GM12878 (cell line): ENCODE results near the gene AGAP1. TPM values are rescaled to one million over a fixed set of nuclear protein-coding genes. Genes with fewer than 3 reads are reported as not detected.

Experiments used
- ATAC-seq: fragments of 200-7000 bp; cut with Tn5 transposase; 3 replicates; pipeline ENCODE4 v1.9.1; 2020; ENCODE audit warnings: mild to moderate bottlenecking, moderate library complexity
- BruUV-seq: library from RNA; stranded (reverse); fragments of 400-500 nt; replicated peaks from 2 replicates; lab custom pipeline; 2021; lab: Mats Ljungman, UMichigan
- CTCF ChIA-PET: fragments of 300-600 bp; sonication (Branson Sonifier 250); formaldehyde crosslinking; extraction: SDS; loops from one replicate; lab custom pipeline; 2021; ENCODE audit warnings: inconsistent platforms; lab: Yijun Ruan, JAX
- POLR2A ChIA-PET: fragments of 350-600 bp; formaldehyde crosslinking; extraction: SDS; loops from one replicate; lab custom pipeline; 2021; ENCODE audit warnings: inconsistent platforms; lab: Charles Lee
- RAD21 ChIA-PET: fragments of 300-600 bp; sonication (Branson Sonifier 250); formaldehyde crosslinking; loops from one replicate; lab custom pipeline; 2023; ENCODE audit warnings: antibody characterized with exemption; ENCODE audit not compliant: unreplicated experiment; lab: Charles Lee
- SMC1A ChIA-PET: fragments of 300-600 bp; sonication (Branson Sonifier 250); formaldehyde crosslinking; loops from one replicate; lab custom pipeline; 2023; ENCODE audit not compliant: unreplicated experiment, uncharacterized antibody; lab: Charles Lee
- DNase-seq: peaks from one replicate; pipeline ENCODE4 v3.0.0-alpha.2; 2011; ENCODE audit warnings: low read depth, low spot score
- FAIRE-seq: peaks from 3 replicates; lab custom pipeline; 2011; peaks lifted over from hg19 to GRCh38; lab: Jason Lieb, UNC
- H2AFZ ChIP-seq: 2 replicates; pipeline ENCODE4 v1.6.0; 2011; ENCODE audit warnings: low read depth, low read length, control low read depth; ENCODE audit not compliant: control insufficient read depth
- H3K27ac ChIP-seq: 2 replicates; pipeline ENCODE4 v1.5.1; 2011; ENCODE audit warnings: control low read depth; ENCODE audit not compliant: control insufficient read depth, insufficient read depth
- H3K27me3 ChIP-seq, 2 experiments: replicated peaks in 1 of 2; 2 replicates each; pipeline versions ENCODE4 v1.6.0 to v1.6.1; 2011; ENCODE audit warnings: low read length in 1 of 2; ENCODE audit not compliant: control insufficient read depth in 2 of 2, insufficient read depth in 2 of 2
- H3K36me3 ChIP-seq, 2 experiments: 2 replicates each; pipeline ENCODE4 v1.5.1; 2011; ENCODE audit warnings: low read length in 1 of 2; ENCODE audit not compliant: control insufficient read depth in 2 of 2, insufficient read depth in 2 of 2
- H3K4me1 ChIP-seq: 2 replicates; pipeline ENCODE4 v1.6.1; 2011; ENCODE audit warnings: mild to moderate bottlenecking, low read length, moderate library complexity, mixed read lengths; ENCODE audit not compliant: control insufficient read depth, insufficient read depth
- H3K4me2 ChIP-seq: 2 replicates; pipeline ENCODE4 v1.6.0; 2011; ENCODE audit warnings: control low read depth; ENCODE audit not compliant: control insufficient read depth, insufficient read depth
- H3K4me3 ChIP-seq: fragments of 200-600 bp; sonication (generic); 2 replicates; pipeline ENCODE4 v1.5.1; 2016
- H3K79me2 ChIP-seq: 2 replicates; pipeline ENCODE4 v1.6.0; 2011; ENCODE audit warnings: low read length; ENCODE audit not compliant: control insufficient read depth, insufficient read depth
- H3K9ac ChIP-seq: 2 replicates; pipeline ENCODE4 v1.8.0; 2011; ENCODE audit warnings: low read length, control low read depth, mixed read lengths; ENCODE audit not compliant: control insufficient read depth, insufficient read depth
- H3K9me3 ChIP-seq: replicated peaks from 3 replicates; pipeline ENCODE4 v1.5.1; 2011; ENCODE audit warnings: mild to moderate bottlenecking, low read length; ENCODE audit not compliant: control insufficient read depth, insufficient read depth
- H4K20me1 ChIP-seq: 2 replicates; pipeline ENCODE4 v1.6.0; 2011; ENCODE audit not compliant: control insufficient read depth, insufficient read depth
- ATF7 ChIP-seq: fragments of 450-650 bp; IDR thresholded peaks from 2 replicates; pipeline ENCODE4 v1.6.1; 2016; ENCODE audit warnings: low read depth, mild to moderate bottlenecking
- BHLHE40 ChIP-seq, 2 experiments: fragments of 450-650 bp in 1 of 2; IDR thresholded peaks; 2 replicates each; pipeline ENCODE4 v1.6.1; 2011 to 2017; ENCODE audit warnings: low read depth in 2 of 2, borderline replicate concordance in 1 of 2, improper control_type of control experiment in 1 of 2, low read length in 1 of 2, mild to moderate bottlenecking in 1 of 2
- CEBPB ChIP-seq, 2 experiments: fragments of 150-350 bp in 1 of 2; IDR thresholded peaks; 2 replicates each; pipeline ENCODE4 v1.6.1; 2012 to 2014; ENCODE audit warnings: low read depth in 2 of 2, low read length in 2 of 2, borderline replicate concordance in 1 of 2, inconsistent platforms in 1 of 2
- CEBPZ ChIP-seq: fragments of 150-350 bp; IDR thresholded peaks from 2 replicates; pipeline ENCODE4 v1.6.1; 2016; ENCODE audit warnings: low read depth, low read length
- EP300 ChIP-seq, 2 experiments: fragments of 150-350 bp in 1 of 2; IDR thresholded peaks; 2 replicates each; pipeline ENCODE4 v1.6.1; 2011 to 2012; ENCODE audit warnings: low read depth in 2 of 2, low read length in 2 of 2, borderline replicate concordance in 1 of 2, improper control_type of control experiment in 1 of 2, inconsistent platforms in 1 of 2; ENCODE audit not compliant: control insufficient read depth in 1 of 2
- HDAC6 ChIP-seq: fragments of 200-600 bp; sonication (generic); IDR thresholded peaks from one replicate; pipeline ENCODE4 v1.8.0; 2017; ENCODE audit warnings: antibody characterized with exemption; ENCODE audit not compliant: unreplicated experiment
- IKZF1 ChIP-seq: fragments of 450-650 bp; conservative IDR thresholded peaks from 2 replicates; pipeline ENCODE4 v1.6.1; 2017; ENCODE audit warnings: antibody characterized with exemption, mild to moderate bottlenecking
- KLF5 ChIP-seq: fragments of 450-650 bp; IDR thresholded peaks from 2 replicates; pipeline ENCODE4 v1.6.1; 2014; ENCODE audit warnings: mild to moderate bottlenecking; ENCODE audit not compliant: partially characterized antibody
- RFX5 ChIP-seq: IDR thresholded peaks from 2 replicates; pipeline ENCODE4 v1.6.1; 2011; ENCODE audit warnings: low read depth, low read length, improper control_type of control experiment
- RUNX3 ChIP-seq: IDR thresholded peaks from 2 replicates; pipeline ENCODE4 v1.6.1; 2012; ENCODE audit warnings: low read length, inconsistent platforms
- SIX5 ChIP-seq: IDR thresholded peaks from 2 replicates; pipeline ENCODE4 v1.6.1; 2011; ENCODE audit warnings: mild to moderate bottlenecking, low read depth, low read length, moderate library complexity; ENCODE audit not compliant: severe bottlenecking
- SMARCA5 ChIP-seq: fragments of 450-650 bp; IDR thresholded peaks from 2 replicates; pipeline ENCODE4 v1.6.1; 2017; ENCODE audit warnings: mild to moderate bottlenecking
- USF1 ChIP-seq: IDR thresholded peaks from 2 replicates; pipeline ENCODE4 v1.6.1; 2011; ENCODE audit warnings: borderline replicate concordance, low read depth, mild to moderate bottlenecking, moderate library complexity, mixed read lengths, low read length; ENCODE audit not compliant: insufficient read depth; ENCODE audit errors: extremely low read length
- WRNIP1 ChIP-seq: IDR thresholded peaks from 2 replicates; pipeline ENCODE4 v1.6.1; 2011; ENCODE audit warnings: low read depth, low read length, improper control_type of control experiment, borderline replicate concordance
- ZNF687 ChIP-seq: fragments of 450-650 bp; IDR thresholded peaks from 2 replicates; pipeline ENCODE4 v1.6.1; 2017; ENCODE audit warnings: mild to moderate bottlenecking, moderate library complexity
- WGBS: methylation state at CpG from one replicate; pipeline ENCODE4 v1.1.6; 2016; ENCODE audit warnings: low lambda C conversion rate; ENCODE audit not compliant: insufficient replicate concordance, insufficient coverage; ENCODE audit errors: missing lambda C conversion rate; 5-methylcytosine and 5-hydroxymethylcytosine counted together
- in situ Hi-C: fragments of 300-500 bp; cut with MboI; formaldehyde crosslinking; loops from 9 replicates; pipeline ENCODE4 v1.14.3; 2018; ENCODE audit warnings: mixed read lengths
- intact Hi-C: fragments of 100-400 bp; cut with micrococcal nuclease; formaldehyde crosslinking; loops from one replicate; pipeline ENCODE4 v1.14.2; 2022; ENCODE audit not compliant: unreplicated experiment
- polyA plus RNA-seq, 11 experiments: library from polyadenylated mRNA; depleted of rRNA in 4 of 11; unstranded in 6 of 11; stranded (reverse) in 5 of 11; fragments of >200 nt; fragmentation: Nextera tagmentation in 4 of 11; fragmentation: Illumina TruSeq in 1 of 11; extraction: Ambion mirVana in 4 of 11; extraction: Trizol in 1 of 11; gene quantifications; 1 replicate in 1 of 11; 2 replicates in 10 of 11; pipeline versions ENCODE4 v1.2.1 to v1.2.3, GENCODE V29; 2011 to 2016; ENCODE audit warnings: inconsistent platforms in 2 of 11, missing spikeins in 2 of 11, low read depth in 1 of 11
- total RNA-seq, 4 experiments: library from RNA; depleted of rRNA in 3 of 4; stranded (reverse); fragments of >200 nt in 3 of 4; fragmentation: Illumina TruSeq in 1 of 4; extraction: Trizol in 1 of 4; gene quantifications; 2 replicates each; pipeline versions ENCODE4 v1.2.1 to v1.2.3, GENCODE V29; 2013 to 2021

The AGAP1 gene
- total and polyA plus RNA-seq, 10 of the 15 experiments (the other 5 are each of a cell fraction or from before 2014, with no cell fraction given), result 0.05 to 0.15 (median 0.06) TPM; not detected in 7

GRCh38 chr2:235518322-235519090, 24.7 kb downstream of the AGAP1 start:
- POLR2A ChIA-PET, result no interaction called here
- SMC1A ChIA-PET, result no interaction called here
- Histone ChIP-seq H3K9ac (no peak overlapping the region), H3K4me1 (no peaks in the 10 kb centered on the region), H3K79me2 (no peaks in the 10 kb centered on the region), H3K4me3 (no peak overlapping the region), H3K36me3 (no peaks in the 10 kb centered on the region), H3K4me2 (no peak overlapping the region), H2AFZ (no peak overlapping the region), H3K9me3 (no peaks in the 10 kb centered on the region; the same call in 2 of the 3 replicates), H4K20me1 (no peaks in the 10 kb centered on the region), H3K27ac (no peak overlapping the region), H3K27me3 (no peaks in the 10 kb centered on the region)
- WGBS, result 57% methylated on average over 11 of the region's 11 CpGs
- no peak for DNase-seq
- RAD21 ChIA-PET, result no interaction called here
- ATAC-seq, result no peak
- in situ Hi-C loops (no loop called here), intact Hi-C loops (no loop called here)
- BruUV-seq, result no TSS peak
- CTCF ChIA-PET, result no interaction called here
- FAIRE-seq, result no peak
- no peak for TF ChIP-seq SIX5
- no peak for TF ChIP-seq CEBPZ
- TF ChIP-seq EP300 (IDR thresholded peaks at IDR 0.05; ENCODE audit: borderline replicate concordance in 1 of 2, control insufficient read depth in 1 of 2, low read depth in 2 of 2, low read length in 2 of 2), result no peak
- no peak for TF ChIP-seq BHLHE40 (IDR thresholded peaks at IDR 0.05; ENCODE audit: borderline replicate concordance in 1 of 2, low read depth in 2 of 2, low read length in 1 of 2)
- TF ChIP-seq SMARCA5, result no peak
- no peak for TF ChIP-seq ATF7
- TF ChIP-seq USF1, result no peak
- no peak for TF ChIP-seq KLF5
- TF ChIP-seq HDAC6, result no peak
- TF ChIP-seq ZNF687, result no peak
- no peak for TF ChIP-seq IKZF1
- TF ChIP-seq RFX5, result no peak
- TF ChIP-seq WRNIP1, result no peak
- TF ChIP-seq RUNX3, result no peak
- TF ChIP-seq CEBPB (IDR thresholded peaks at IDR 0.05; ENCODE audit: borderline replicate concordance in 1 of 2, low read depth in 2 of 2, low read length in 2 of 2), result no peak
